Measurements from ENCODE around the gene CACNA1B.
"Not testable (repeated sequence)": the region's sequence is repeated elsewhere in the genome, so short reads cannot be mapped to it uniquely, and the experiment has no call there.

Gene CACNA1B

GRCh38 chr9:138073408-138073807 is 195.8 kb downstream of the CACNA1B start:
- DNase-seq (ENCODE audit: low read depth in 2 of 2): no peak

DNA sequence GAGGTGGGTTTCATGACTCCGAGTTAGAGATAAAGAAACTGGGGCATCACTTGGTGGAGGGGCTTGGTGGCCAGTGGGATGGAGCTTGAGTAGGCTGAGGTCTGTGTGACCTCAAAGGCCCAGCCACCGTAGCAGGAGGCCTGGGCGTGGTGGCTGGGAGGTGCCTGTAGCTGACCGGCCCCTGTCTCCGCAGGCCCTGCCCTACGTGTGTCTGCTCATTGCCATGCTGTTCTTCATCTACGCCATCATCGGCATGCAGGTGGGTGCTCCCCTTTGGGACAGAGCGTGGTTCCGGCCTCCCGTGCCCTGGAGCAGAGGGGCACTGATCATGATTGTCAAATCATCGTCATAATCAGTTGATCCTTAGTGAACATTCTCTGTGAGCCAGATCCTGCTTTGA is 196.2 kb downstream of the CACNA1B start:
- DNase-seq (ENCODE audit: low read depth in 2 of 2): no peak

GRCh38 chr9:138074516-138074915 is 196.9 kb downstream of the CACNA1B start:
- DNase-seq (ENCODE audit: low read depth in 2 of 2): no peak

DNA sequence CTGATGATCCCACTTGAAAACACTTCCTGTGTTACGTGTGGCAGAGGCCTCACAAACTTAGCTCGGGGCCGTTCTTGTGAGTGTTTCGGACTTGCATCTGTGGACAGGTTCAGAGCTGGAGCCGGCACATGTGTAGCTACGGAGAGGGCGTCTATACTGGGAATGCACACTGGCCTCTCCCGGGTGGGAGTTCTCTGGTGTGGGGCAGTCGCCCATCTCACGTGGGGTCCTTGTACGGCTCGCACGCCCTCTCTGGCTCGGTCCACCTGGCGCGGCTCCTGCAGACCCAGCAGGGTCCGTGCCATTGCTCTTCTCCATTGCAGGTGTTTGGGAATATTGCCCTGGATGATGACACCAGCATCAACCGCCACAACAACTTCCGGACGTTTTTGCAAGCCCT is 197.9 kb downstream of the CACNA1B start:
- DNase-seq (ENCODE audit: low read depth in 2 of 2): no peak

DNA sequence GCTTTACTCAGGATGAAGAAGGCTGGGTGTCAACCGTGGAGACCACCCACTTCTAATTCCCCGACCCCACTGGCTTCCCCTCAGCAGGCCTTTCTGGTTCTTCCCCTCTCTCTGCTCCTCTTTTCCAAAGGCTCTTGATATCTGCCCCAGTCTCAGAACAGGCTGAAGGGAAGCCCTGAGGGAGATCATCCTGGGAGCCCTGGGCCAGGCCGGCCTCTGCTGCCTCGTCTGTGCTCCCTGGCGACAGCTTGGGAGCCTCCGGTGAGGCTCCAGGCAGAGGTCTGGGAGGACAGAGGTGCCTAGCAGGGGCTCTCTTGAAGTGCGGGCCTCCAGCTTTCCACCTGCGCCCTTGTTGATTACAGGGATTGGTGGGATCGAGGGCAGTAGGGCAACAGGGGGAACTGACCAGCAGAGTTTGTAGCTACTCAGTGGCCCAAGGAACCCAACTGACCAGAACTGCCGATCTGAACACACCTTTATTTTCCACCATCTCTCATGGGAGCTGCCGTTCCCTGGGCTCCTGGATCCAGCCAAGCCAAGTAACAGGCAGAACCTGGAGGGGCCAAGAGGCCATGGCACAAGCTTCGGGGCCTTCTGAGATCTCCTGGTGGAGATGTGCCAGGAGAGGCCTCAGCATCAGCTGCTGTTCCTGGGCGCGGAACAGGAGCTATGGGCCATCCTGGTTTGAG is 198.5 kb downstream of the CACNA1B start:
- DNase-seq (ENCODE audit: low read depth in 2 of 2): no peak

- DNase-seq (ENCODE audit: low read depth in 2 of 2): no peak
Observed at GRCh38 chr9:138076650-138077009, 199.0 kb downstream of the CACNA1B start.

DNA sequence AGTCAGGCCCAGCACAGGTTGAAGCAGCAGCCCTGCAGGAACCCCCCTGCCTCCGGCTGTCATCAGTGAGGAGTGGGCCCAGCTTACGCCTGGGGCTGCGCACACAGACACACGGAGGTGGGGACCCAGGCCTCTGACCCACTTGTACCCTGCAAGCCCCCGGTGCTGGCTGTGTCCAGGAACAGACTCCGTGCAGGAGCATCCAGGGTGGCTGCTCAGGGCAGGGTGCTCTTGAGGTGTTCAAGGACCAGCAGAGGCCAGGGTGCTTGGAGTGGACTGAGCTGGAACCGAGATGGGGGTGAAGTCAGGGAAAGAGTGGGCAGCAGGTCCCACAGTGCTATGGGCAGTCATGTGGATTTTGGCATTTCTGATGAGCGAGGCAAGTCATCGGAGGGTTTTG is 199.5 kb downstream of the CACNA1B start:
- no peak for DNase-seq (ENCODE audit: low read depth in 2 of 2)

GRCh38 chr9:138077898-138078540 is 200.4 kb downstream of the CACNA1B start:
- no peak for DNase-seq (ENCODE audit: low read depth in 2 of 2)

GRCh38 chr9:138078846-138079245 is 201.3 kb downstream of the CACNA1B start:
- no peak for DNase-seq (ENCODE audit: low read depth in 2 of 2)

- DNase-seq (ENCODE audit: low read depth in 2 of 2): no peak
Observed at GRCh38 chr9:138080979-138081378, 203.4 kb downstream of the CACNA1B start.

DNA sequence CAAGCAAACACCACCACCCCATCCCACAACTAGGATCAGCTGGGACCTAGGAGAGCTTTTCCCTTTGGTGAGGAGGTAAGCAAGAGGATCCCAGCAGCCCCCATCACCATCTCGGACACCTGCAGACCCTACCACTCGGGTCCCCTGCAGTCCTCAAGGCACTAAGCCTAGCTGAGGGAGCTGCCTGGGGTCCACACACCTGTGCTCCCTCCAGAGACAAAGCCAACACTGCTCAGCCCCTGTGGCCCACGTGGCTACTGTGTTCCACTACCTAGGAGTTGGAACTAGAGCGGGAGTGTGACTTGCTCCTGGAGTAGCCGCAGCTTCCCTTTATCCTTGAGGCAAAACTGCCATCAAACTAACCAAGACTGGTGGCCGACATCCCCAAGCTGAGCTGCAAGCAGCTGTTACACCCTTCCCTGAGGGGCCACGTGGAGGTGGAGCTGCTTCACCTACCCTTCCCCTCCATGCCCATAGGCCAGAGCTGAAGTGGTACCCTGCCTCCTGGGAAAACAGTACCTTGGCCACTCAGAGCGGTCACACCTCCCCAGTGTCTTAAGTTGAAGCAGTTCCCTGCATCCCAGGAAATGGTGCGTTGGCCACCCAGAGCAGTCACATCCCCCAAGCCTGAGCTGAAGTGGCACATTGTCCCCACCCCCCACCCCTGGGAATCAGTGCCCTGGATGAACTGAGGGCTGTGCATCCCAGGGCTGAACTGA is 205.5 kb downstream of the CACNA1B start:
- no peak for DNase-seq (ENCODE audit: low read depth in 2 of 2)

GRCh38 chr9:138083873-138084272 is 206.3 kb downstream of the CACNA1B start:
- no peak for DNase-seq (ENCODE audit: low read depth in 2 of 2)

- DNase-seq (ENCODE audit: low read depth in 2 of 2): no peak
Observed at GRCh38 chr9:138085568-138085967, 208.0 kb downstream of the CACNA1B start.

DNA sequence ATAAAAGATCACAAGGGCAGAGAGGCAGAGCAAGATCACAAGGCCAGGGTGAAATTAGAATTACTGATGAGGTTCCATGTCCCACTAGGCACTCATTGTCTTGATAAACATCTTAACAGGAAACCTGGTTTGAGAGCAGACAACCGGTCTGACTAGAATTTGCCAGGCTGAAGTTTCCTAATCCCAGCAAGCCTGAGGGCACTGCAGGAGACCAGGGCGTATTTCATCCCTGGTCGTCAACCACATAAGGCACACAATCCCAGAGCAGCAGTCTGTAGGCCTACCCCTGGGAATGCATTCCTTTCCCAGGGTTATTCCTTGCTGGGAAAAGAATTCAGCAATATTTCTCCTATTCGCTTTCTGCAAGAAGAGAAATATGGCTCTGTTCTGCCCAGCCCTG is 214.5 kb downstream of the CACNA1B start:
- not testable (repeated sequence) for DNase-seq (ENCODE audit: low read depth in 2 of 2)

GRCh38 chr9:138094028-138094427 is 216.4 kb downstream of the CACNA1B start:
- DNase-seq (ENCODE audit: low read depth in 2 of 2): no peak

GRCh38 chr9:138095813-138096518 is 218.4 kb downstream of the CACNA1B start:
- no peak for DNase-seq (ENCODE audit: low read depth in 2 of 2)

DNA sequence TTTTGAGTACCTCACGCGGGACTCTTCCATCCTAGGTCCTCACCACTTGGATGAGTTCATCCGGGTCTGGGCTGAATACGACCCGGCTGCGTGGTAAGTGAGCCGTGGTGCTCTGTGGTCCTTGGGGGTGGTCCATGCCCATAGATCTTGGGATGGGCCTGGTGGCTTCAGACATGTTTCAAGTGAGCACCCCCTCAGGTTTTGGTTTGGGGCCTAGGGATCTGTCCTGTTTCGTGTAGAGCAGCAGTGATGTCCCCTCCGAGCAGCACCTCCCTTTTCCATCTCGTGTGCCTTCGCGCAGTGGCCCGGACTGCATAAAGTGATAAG is 218.9 kb downstream of the CACNA1B start:
- no peak for DNase-seq (ENCODE audit: low read depth in 2 of 2)

DNA sequence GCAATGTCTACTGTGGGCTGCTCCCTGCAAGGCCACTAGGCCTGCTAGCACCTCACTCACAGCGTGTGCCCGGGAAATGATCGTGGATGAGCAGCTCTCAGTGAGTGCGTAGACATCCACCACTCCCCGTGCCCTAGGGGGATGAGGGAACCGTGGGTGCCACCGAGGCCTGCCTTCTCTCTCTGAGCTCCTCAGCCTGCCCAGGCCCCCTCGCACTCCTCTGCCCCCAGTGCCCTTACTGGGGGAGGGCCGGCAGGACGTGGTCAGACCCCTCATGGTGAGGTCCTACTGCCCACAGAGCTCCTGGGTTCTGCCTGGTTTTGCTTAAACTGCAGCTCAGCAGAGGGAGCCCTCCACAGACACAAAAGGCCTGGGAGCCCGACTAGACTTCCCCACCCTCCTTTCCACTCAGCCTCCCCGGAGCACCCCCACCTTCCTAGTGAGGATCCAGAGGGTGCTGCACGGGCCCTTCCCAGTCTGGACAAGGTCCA is 220.0 kb downstream of the CACNA1B start:
- no peak for DNase-seq (ENCODE audit: low read depth in 2 of 2)

DNA sequence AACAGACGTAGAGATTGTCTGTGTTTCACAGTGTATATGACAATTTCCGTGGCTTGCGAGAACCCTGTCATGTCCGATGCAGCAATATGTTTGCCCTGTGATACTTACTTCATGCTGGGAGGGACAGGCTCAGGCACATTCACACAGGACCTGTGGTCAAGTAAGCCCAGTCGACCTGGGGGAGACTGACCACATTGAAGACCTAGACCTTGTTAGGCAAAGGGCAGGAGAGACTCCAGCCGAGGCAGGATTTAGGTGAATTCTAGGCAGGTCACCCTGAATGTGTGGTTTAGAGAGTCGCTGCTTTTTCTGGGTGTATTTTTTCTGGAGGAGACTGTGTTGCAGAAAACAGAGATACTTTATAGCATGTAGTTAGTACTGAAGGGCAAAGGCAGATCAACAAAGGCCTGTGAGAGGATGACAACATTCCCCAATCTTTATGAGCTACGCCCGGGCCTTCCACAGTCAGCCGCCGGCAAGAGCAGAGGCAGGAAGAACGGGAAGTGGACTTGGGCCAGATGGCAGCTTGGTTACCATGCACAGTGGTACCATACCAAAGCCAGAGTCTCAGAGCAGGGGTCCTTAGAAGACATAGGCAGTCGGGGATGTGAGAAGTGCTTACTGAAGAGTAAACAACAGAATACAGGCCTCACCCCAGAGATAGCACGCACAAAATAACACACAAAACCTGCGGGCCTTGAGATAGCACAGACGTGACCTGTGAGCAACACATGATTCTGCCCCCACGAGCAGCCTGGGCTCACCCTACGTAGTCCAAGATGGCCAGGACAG is 220.7 kb downstream of the CACNA1B start:
- no peak for DNase-seq (ENCODE audit: low read depth in 2 of 2)

DNA sequence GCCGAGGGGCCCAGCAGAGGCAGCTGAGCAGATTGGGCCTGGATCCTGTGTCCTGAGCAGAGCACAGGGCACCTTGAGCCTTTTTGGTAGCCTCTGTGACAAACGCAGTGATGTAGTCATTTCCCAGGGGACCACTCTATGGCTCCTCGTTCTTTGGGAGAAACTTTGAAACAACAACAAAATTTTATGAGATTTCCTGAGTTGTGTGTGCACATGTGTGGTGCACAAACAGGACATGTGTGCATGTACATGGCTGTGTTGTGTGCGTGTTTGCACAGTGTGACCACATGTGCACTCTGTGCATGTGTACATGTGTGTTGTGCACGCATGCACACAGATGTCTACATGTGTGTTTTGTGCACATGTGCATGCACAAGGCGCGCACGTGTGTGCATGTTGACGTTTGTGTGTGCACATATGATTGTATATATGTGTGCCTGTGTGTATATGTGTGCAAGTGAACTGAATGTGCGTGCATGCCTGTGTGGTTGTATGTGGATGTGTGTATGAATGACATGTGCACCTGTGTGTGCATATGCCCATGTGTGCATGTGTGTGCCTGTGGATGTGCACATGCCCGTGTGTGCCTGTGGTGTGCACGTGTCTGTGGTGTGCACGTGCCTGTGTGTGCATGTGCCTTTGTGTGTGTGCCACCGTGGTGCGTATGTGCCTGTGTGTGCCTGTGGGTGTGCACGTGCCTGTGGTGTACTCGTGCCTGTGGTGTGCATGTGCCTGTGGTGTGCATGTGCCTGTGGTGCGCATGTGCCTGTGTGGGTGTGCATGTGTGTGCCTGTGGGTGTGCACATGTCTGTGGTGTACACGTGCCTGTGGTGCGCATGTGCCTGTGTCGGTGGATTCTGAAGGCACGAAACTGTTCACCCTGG is 221.6 kb downstream of the CACNA1B start:
- no peak for DNase-seq (ENCODE audit: low read depth in 2 of 2)

All from stimulated activated CD8-positive, alpha-beta memory T cell treated with anti-CD3 and anti-CD28 coated beads, Interleukin-15, amount 100 ng/mL, for 48 hours (primary cell).